ENCODE data around the gene FAM168A.

DNA sequence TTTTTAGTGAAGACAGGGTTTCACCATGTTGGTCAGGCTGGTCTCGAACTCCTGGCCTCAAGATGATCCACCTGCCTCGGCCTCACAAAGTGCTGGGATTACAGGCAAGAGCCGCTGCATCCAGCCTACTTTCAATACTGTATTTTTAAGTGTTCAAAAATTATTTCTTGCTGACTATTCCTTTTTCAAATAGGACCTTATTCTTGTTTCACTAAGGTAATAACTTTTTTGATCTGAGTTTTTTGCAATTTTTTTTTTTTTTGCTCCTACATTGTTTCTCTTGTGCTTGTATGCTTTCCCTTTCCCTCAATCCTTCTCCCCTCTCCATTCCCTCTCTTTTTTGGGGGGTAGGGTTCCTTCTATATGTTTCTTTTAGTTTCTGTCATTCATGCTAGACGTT is 73.1 kb downstream of the FAM168A start:
- TF ChIP-seq EP300 (IDR thresholded peaks at IDR 0.05; ENCODE audit: borderline replicate concordance in 1 of 2, control insufficient read depth in 1 of 2, low read depth in 2 of 2, low read length in 2 of 2) (no peak), RAD21 (IDR thresholded peaks at IDR 0.05; ENCODE audit: insufficient read depth, low read depth, low read length) (no peak), SMAD1 (IDR thresholded peaks at IDR 0.05; ENCODE audit: low read depth, partially characterized antibody) (no peak), JUND (IDR thresholded peaks at IDR 0.05; ENCODE audit: low read depth, low read length) (no peak), NFYB (IDR thresholded peaks at IDR 0.05; ENCODE audit: insufficient read depth, low read depth, low read length) (no peak), ETV6 (conservative IDR thresholded peaks at IDR 0.05 in 1 of 2, IDR thresholded peaks at IDR 0.05 in 1 of 2; ENCODE audit: borderline replicate concordance in 1 of 2, low read depth in 1 of 2) (no peak), DPF2 (IDR thresholded peaks at IDR 0.05) (no peak), POLR2A (IDR thresholded peaks at IDR 0.05; ENCODE audit: low read depth, low read length) (no peak), CREM (IDR thresholded peaks at IDR 0.05; ENCODE audit: low read depth) (no peak), POLR2AphosphoS5 (IDR thresholded peaks at IDR 0.05; ENCODE audit: low read length) (no peak), STAT3 (IDR thresholded peaks at IDR 0.05; ENCODE audit: low read depth, low read length) (no peak)
- TF ChIP-seq, protein P1, sequence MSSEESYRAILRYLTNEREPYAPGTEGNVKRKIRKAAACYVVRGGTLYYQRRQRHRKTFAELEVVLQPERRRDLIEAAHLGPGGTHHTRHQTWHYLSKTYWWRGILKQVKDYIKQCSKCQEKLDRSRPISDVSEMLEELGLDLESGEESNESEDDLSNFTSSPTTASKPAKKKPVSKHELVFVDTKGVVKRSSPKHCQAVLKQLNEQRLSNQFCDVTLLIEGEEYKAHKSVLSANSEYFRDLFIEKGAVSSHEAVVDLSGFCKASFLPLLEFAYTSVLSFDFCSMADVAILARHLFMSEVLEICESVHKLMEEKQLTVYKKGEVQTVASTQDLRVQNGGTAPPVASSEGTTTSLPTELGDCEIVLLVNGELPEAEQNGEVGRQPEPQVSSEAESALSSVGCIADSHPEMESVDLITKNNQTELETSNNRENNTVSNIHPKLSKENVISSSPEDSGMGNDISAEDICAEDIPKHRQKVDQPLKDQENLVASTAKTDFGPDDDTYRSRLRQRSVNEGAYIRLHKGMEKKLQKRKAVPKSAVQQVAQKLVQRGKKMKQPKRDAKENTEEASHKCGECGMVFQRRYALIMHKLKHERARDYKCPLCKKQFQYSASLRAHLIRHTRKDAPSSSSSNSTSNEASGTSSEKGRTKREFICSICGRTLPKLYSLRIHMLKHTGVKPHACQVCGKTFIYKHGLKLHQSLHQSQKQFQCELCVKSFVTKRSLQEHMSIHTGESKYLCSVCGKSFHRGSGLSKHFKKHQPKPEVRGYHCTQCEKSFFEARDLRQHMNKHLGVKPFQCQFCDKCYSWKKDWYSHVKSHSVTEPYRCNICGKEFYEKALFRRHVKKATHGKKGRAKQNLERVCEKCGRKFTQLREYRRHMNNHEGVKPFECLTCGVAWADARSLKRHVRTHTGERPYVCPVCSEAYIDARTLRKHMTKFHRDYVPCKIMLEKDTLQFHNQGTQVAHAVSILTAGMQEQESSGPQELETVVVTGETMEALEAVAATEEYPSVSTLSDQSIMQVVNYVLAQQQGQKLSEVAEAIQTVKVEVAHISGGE (CRISPR knock-in tag; IDR thresholded peaks at IDR 0.05): no peak
- TF ChIP-seq, protein P2, sequence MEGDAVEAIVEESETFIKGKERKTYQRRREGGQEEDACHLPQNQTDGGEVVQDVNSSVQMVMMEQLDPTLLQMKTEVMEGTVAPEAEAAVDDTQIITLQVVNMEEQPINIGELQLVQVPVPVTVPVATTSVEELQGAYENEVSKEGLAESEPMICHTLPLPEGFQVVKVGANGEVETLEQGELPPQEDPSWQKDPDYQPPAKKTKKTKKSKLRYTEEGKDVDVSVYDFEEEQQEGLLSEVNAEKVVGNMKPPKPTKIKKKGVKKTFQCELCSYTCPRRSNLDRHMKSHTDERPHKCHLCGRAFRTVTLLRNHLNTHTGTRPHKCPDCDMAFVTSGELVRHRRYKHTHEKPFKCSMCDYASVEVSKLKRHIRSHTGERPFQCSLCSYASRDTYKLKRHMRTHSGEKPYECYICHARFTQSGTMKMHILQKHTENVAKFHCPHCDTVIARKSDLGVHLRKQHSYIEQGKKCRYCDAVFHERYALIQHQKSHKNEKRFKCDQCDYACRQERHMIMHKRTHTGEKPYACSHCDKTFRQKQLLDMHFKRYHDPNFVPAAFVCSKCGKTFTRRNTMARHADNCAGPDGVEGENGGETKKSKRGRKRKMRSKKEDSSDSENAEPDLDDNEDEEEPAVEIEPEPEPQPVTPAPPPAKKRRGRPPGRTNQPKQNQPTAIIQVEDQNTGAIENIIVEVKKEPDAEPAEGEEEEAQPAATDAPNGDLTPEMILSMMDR (IDR thresholded peaks at IDR 0.05 in 2 of 3, conservative IDR thresholded peaks at IDR 0.05 in 1 of 3; ENCODE audit: control insufficient read depth in 2 of 3, extremely low read depth in 1 of 3, insufficient read depth in 1 of 3, low read depth in 3 of 3, low read length in 3 of 3): no peak
- TF ChIP-seq, protein P3, sequence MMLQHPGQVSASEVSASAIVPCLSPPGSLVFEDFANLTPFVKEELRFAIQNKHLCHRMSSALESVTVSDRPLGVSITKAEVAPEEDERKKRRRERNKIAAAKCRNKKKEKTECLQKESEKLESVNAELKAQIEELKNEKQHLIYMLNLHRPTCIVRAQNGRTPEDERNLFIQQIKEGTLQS (IDR thresholded peaks at IDR 0.05; ENCODE audit: borderline replicate concordance, extremely low read depth, low read depth, low read length): no peak
